GM13977 (cell line): ENCODE results near the gene RAD9B.
"Not testable (repeated sequence)": the region's sequence is repeated elsewhere in the genome, so short reads cannot be mapped to it uniquely, and the experiment has no call there.

Experiments used
- DNase-seq: peaks from one replicate; pipeline ENCODE4 v3.0.0; 2012; ENCODE audit warnings: low spot score
- in situ Hi-C: fragments of 300-500 bp; cut with MboI; formaldehyde crosslinking; loops from one replicate; pipeline ENCODE4 v1.12.0; 2022; ENCODE audit warnings: low sequenced_read_pairs, low pct_unique_long_range_greater_than_20kb, mixed read lengths, inconsistent platforms; ENCODE audit not compliant: unreplicated experiment
- TF ChIP-seq, protein P1 (sequence below): IDR thresholded peaks from 2 replicates; pipeline ENCODE4 v1.5.1; 2012; ENCODE audit warnings: mild to moderate bottlenecking, control low read depth; ENCODE audit not compliant: insufficient read depth; ENCODE audit errors: extremely low read depth, missing control alignments

RAD9B gene

GRCh38 chr12:110505332-110505731 is 3.2 kb downstream of the RAD9B start:
- DNase-seq, result no peak
- TF ChIP-seq, protein P1, sequence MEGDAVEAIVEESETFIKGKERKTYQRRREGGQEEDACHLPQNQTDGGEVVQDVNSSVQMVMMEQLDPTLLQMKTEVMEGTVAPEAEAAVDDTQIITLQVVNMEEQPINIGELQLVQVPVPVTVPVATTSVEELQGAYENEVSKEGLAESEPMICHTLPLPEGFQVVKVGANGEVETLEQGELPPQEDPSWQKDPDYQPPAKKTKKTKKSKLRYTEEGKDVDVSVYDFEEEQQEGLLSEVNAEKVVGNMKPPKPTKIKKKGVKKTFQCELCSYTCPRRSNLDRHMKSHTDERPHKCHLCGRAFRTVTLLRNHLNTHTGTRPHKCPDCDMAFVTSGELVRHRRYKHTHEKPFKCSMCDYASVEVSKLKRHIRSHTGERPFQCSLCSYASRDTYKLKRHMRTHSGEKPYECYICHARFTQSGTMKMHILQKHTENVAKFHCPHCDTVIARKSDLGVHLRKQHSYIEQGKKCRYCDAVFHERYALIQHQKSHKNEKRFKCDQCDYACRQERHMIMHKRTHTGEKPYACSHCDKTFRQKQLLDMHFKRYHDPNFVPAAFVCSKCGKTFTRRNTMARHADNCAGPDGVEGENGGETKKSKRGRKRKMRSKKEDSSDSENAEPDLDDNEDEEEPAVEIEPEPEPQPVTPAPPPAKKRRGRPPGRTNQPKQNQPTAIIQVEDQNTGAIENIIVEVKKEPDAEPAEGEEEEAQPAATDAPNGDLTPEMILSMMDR, result no peak
- in situ Hi-C loops, result no loop called here

DNA sequence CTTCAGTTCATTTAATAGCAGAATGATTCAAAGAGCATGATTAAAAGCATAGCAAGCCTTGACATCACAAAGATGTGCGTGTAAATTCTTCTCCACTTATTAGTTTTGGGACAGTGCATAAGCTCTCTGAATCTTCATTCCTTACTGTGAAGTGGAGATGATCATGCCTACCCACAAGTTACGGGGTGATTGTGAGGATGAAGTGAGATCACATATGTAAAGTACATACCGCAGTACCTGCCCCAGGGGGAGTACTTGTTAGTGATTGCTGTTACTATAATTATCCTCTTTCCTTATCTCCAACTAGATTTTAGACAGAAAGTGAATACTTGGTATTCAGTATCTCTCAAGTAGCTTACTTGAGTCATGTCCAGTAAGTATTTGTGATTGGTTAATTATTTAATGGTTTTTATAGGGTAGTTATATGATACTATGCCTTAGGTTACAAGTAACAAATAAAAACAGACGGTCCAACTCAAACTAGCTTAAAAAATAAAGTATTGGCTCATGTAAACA is 6.0 kb downstream of the RAD9B start:
- DNase-seq, result no peak
- TF ChIP-seq, protein P1, result no peak
- in situ Hi-C loops, result no loop called here

- TF ChIP-seq, protein P1, result no peak
- in situ Hi-C loops, result loop anchor here (5.0 kb wide), 1 partner anchor 88 kb away; no protein-coding TSS in a partner anchor
- no peak for DNase-seq
Measured at GRCh38 chr12:110513842-110514241, 11.7 kb downstream of the RAD9B start.

DNA sequence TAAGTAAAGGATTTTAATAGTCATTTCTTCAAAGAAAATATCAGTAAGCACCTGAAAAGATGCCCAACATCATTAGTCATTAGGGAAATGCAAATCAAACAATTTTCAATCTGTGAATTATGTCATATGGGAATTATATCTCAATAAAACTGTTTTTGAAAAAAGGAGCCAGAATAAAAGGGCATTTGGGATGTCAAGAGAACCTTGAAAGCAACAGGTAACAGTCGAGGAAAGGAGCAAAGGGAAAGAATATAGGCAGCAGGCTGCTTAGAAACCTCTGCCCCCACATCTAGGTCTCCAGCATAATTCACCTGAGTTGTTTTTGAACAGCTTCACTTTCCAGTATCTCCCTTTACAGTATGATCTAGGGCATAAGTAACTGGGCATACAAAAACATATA is 12.2 kb downstream of the RAD9B start:
- in situ Hi-C loops, result loop anchor here (5.0 kb wide), 1 partner anchor 88 kb away; no protein-coding TSS in a partner anchor
- DNase-seq, result no peak
- TF ChIP-seq, protein P1, result no peak

GRCh38 chr12:110516995-110517394 is 14.9 kb downstream of the RAD9B start:
- in situ Hi-C loops, result no loop called here
- DNase-seq, result no peak
- TF ChIP-seq, protein P1, result no peak

GRCh38 chr12:110518014-110518413 is 15.9 kb downstream of the RAD9B start:
- in situ Hi-C loops, DNase-seq: not testable (repeated sequence)

DNA sequence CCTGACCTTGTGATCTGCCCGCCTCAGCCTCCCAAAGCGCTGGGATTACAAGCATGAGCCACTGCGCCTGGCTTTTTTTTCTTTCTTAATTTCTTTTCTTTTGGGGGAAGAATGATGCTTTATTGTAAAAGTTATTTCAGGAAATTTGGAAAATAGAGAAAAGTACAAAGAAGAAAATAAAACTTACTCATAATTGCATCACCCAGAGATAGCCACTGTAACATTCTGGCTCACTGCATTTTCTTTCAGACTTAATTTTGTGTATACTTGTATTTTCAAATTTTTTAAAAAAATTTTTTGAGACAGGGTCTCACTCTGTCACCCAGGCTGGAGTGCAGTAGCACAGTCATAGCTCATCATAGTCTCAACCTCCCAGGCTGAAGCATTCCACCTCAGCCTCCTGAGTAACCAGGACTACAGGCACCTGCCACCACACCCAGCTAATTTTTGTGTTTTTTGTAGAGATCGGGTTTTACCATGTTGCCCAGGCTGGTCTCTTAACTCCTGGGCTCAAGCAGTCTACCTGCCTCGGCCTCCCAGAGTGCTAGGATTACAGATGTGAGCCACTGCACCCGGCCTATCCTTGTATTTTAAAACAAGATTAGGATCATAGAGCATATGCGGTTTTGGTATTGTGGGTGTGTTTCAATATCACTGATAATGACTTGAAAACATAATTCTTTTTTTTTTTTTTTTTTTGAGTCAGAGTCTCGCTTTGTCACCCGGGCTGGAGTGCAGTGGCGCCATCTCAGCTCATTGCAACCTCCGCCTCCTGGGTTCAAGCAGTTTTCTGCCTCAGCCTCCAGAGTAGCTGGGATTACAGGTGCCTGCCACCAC is 19.0 kb downstream of the RAD9B start:
- DNase-seq, in situ Hi-C loops: not testable (repeated sequence)
